ENCODE measurements around the gene AFF1.
A peak's percentile ranks its signal among the peaks of the same experiment; 100 is the strongest.

Gene AFF1

DNA sequence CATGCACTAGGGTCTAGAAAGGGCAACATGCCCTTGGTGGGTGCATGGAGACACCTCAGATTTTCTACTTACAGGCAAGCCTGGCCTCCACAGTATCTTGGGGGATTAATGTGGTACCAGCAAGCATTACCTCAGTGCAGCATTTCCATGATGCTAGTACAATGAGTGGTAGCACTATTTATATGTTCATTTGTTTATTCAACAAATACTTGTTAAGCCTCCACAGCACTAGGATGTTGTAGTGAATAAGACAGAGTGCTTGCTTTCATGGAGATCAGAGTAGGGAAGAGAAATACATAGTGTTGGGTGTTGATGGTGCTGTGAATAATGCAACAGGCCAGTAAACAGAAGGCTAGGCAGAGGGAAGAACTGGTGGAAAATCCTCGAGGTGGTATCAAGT, 152.2 kb downstream of the AFF1 start:
- H3K4me3 ChIP-seq (ENCODE audit: low read length), result no peak overlapping the region
- TF ChIP-seq, protein P1, sequence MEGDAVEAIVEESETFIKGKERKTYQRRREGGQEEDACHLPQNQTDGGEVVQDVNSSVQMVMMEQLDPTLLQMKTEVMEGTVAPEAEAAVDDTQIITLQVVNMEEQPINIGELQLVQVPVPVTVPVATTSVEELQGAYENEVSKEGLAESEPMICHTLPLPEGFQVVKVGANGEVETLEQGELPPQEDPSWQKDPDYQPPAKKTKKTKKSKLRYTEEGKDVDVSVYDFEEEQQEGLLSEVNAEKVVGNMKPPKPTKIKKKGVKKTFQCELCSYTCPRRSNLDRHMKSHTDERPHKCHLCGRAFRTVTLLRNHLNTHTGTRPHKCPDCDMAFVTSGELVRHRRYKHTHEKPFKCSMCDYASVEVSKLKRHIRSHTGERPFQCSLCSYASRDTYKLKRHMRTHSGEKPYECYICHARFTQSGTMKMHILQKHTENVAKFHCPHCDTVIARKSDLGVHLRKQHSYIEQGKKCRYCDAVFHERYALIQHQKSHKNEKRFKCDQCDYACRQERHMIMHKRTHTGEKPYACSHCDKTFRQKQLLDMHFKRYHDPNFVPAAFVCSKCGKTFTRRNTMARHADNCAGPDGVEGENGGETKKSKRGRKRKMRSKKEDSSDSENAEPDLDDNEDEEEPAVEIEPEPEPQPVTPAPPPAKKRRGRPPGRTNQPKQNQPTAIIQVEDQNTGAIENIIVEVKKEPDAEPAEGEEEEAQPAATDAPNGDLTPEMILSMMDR (conservative IDR thresholded peaks at IDR 0.05; ENCODE audit: low read depth, low read length), result no peak
- no peak for DNase-seq (ENCODE audit: low read depth)

- no peak for DNase-seq (ENCODE audit: low read depth)
- H3K4me3 ChIP-seq (ENCODE audit: low read length), result no peak overlapping the region
- TF ChIP-seq, protein P1 (conservative IDR thresholded peaks at IDR 0.05; ENCODE audit: low read depth, low read length), result no peak
Observed at GRCh38 chr4:87087420-87087819, 152.6 kb downstream of the AFF1 start.

GRCh38 chr4:87088186-87088585, 153.4 kb downstream of the AFF1 start:
- no peak overlapping the region for H3K4me3 ChIP-seq (ENCODE audit: low read length)
- DNase-seq (ENCODE audit: low read depth), result no peak
- TF ChIP-seq, protein P1 (conservative IDR thresholded peaks at IDR 0.05; ENCODE audit: low read depth, low read length), result no peak

DNA sequence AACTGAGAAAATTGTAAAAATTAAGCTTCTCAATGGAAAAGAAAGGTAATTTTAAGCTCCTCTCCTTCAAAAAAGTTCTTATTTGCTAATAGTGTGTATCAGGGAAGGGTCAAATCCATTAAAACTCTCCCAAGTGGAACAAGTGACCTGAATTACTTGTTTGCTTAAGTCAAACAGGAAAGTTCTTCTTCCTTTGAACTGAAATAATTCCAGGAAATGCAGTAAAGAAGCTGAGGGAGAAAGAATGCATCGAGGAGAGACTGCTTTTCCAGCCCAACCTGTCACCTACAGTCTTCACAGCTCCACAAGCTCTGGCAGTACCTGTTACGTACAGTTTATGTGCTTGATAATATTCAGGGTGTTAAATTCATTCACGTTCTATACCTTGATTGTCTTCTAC, 154.6 kb downstream of the AFF1 start:
- DNase-seq (ENCODE audit: low read depth), result no peak
- TF ChIP-seq, protein P1 (conservative IDR thresholded peaks at IDR 0.05; ENCODE audit: low read depth, low read length), result no peak
- H3K4me3 ChIP-seq (ENCODE audit: low read length), result no peak overlapping the region

DNA sequence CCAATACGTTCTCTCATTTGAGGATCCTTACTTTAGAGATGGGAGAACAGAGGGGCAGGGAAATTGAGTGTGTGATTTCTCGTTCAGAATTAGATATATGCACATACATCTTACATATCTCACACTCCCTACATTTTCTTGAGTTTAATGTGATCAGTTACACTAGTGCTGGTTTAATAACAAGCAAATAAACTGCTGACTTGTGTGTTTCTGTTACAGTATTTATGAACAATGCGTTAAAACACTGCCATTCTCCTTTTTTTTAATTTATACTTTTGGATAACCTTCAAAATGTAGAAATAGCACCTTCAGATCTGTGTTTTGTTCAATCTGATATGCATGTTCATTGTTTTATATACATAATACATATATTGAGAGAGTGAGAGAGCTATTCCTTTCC, 155.5 kb downstream of the AFF1 start:
- no peak overlapping the region for H3K4me3 ChIP-seq (ENCODE audit: low read length)
- TF ChIP-seq, protein P1 (conservative IDR thresholded peaks at IDR 0.05; ENCODE audit: low read depth, low read length), result no peak
- DNase-seq (ENCODE audit: low read depth), result no peak

DNA sequence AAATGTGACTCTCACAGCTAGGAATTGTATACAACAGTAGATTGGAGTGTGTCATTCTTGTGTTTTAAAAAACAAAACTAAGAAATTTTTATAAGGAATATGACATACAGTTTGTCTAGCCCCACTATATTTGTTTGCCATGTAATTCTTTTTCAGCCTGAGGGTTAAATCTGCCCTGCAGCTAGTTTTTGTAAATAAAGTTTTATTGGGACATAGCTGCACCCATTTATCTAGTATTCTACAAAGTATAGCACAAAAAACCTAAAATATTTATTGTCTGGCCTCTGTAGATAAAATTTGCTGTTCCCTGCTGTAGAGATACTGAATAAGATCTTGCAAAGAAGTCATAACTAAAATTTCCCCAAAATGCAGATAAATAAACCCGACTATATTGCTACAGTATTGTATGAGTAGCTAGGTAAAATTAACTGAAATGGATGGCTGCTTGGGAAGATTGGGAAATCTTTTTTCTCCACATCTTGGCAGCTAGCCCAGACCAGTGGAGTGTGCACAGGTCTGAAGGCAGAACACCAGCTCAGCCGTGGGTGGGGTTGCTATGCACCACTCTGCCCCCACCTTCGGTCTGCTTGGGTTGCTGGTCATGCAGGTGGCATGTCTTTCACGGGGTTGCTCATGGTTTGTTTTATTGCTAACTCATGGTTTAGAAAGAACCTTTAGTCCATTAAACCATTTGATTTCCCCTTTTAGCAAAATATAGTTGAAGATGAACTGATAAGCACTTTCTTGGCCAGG, 157.8 kb downstream of the AFF1 start:
- peak; percentile 89 for DNase-seq (ENCODE audit: low read depth)
- TF ChIP-seq, protein P1 (conservative IDR thresholded peaks at IDR 0.05; ENCODE audit: low read depth, low read length), result no peak
- H3K4me3 ChIP-seq (ENCODE audit: low read length), result no peak overlapping the region

DNA sequence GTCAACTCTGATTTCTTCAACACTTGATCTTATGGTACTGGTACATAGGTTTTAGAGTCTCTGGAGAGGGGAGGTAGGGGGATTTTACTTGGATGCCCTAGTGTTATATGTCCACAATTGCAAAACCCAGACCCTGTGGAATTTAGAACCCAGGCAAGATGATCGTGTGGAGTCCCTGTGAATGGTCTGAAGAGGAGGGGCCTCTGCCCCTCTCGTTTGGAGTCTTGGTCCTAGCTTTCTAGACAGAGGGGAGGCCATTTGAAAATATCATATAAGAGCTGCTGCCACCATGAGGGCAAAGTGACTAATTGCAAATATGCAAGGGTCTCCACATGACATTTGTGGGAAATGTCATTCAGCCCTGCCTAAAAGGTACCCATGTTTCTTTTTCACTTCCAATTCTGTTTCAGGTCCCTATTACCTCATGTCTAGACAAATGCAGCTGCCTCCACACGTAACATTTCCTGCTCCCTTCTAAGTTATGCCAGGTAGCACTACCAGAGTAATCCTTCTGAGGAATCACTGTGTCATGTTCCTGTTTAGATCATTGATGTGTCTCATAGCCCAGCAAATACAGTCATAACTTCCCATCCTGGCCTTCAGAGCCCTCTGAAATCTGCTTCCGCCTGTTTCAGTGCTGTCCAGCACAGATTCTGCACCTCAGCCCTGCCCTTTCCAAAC, 158.8 kb downstream of the AFF1 start:
- H3K4me3 ChIP-seq (ENCODE audit: low read length), result no peak overlapping the region
- TF ChIP-seq, protein P1 (conservative IDR thresholded peaks at IDR 0.05; ENCODE audit: low read depth, low read length), result peak; percentile 68
- no peak for DNase-seq (ENCODE audit: low read depth)
